Measurements from ENCODE around the gene SMYD3. TPM values are rescaled to one million over a fixed set of nuclear protein-coding genes. Genes with fewer than 3 reads are reported as not detected.

Gene SMYD3
- total RNA-seq, 1 experiment from 2014 or later, result 25.5 TPM

DNA sequence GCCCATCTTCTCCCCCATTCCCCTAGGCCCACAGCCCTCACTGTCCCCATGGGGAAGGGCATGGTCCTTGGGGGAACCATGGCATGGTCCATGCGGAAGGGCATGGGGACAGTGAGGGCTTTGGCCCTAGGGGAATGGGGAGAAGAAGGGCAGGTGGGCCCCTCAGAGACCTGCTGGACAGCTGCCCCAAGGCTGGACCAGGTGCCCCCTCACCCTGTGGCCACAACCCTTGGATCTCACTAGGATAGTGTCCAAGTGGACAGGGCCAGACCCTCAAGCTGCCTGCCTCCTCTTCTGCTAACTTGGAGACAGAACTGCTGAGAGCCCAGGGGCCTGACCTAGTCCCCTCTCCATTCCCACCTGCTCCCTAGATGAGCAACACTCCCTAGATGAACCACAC, 12.4 kb upstream of the SMYD3 start:
- Histone ChIP-seq H3K4me2 (ENCODE audit: insufficient read depth, insufficient read length, low read length) (no peak overlapping the region), H3K9ac (ENCODE audit: extremely low read depth, insufficient read length, low read length) (no peak overlapping the region), H3K23me2 (ENCODE audit: insufficient read length, low read depth, low read length, poor library complexity, severe bottlenecking) (no peaks in the 10 kb centered on the region), H3K9me3 (ENCODE audit: control insufficient read depth, low read depth, low read length) (peaks cover 5% of the 10 kb centered on the region), H2BK20ac (ENCODE audit: low read depth, low read length, poor library complexity, severe bottlenecking) (no peak overlapping the region), H3K27me3 (ENCODE audit: insufficient read depth, low read length) (no peaks in the 10 kb centered on the region), H3K4ac (ENCODE audit: low read depth, low read length) (no peak overlapping the region), H3K18ac (ENCODE audit: insufficient read length, low read depth, low read length) (no peak overlapping the region), H4K20me1 (ENCODE audit: control insufficient read depth, insufficient read depth, insufficient read length) (no peaks in the 10 kb centered on the region), H3K4me1 (ENCODE audit: insufficient read depth, low read length) (no peaks in the 10 kb centered on the region), H2BK12ac (ENCODE audit: insufficient read length, low read depth, low read length) (no peak overlapping the region), H3T11ph (ENCODE audit: low read length) (no peak overlapping the region), H4K8ac (replicated peaks; ENCODE audit: insufficient read length, low read depth, low read length) (no peak overlapping the region), H3K79me1 (ENCODE audit: insufficient read depth, low read depth, low read length, poor library complexity, severe bottlenecking) (no peaks in the 10 kb centered on the region), H3K27ac (ENCODE audit: insufficient read length, low read depth, low read length) (no peak overlapping the region), H3K79me2 (ENCODE audit: insufficient read depth, low read length) (no peaks in the 10 kb centered on the region), H2AFZ (ENCODE audit: low read length) (no peak overlapping the region), H3K56ac (ENCODE audit: insufficient read length, low read depth, low read length) (no peak overlapping the region), H3K23ac (ENCODE audit: insufficient read length, low read depth, low read length) (no peak overlapping the region), H2BK15ac (ENCODE audit: low read depth, low read length) (no peak overlapping the region), H4K91ac (ENCODE audit: insufficient read length, low read depth, low read length) (no peak overlapping the region), H2BK120ac (ENCODE audit: low read depth, low read length, poor library complexity, severe bottlenecking) (no peak overlapping the region), H2BK5ac (ENCODE audit: insufficient read length, low read length) (no peak overlapping the region), H3K14ac (ENCODE audit: insufficient read depth, low read length) (no peak overlapping the region), H2AK5ac (ENCODE audit: insufficient read length, low read length) (no peak overlapping the region), H4K5ac (ENCODE audit: insufficient read length, low read depth, low read length) (no peak overlapping the region)
- H3K27me3 Mint-ChIP-seq (ENCODE audit: low read depth), result peaks cover 8% of the 10 kb centered on the region
- H3K36me3 Mint-ChIP-seq (ENCODE audit: insufficient read depth in 1 of 3, low read depth in 3 of 3), result peaks cover 3 to 17% (median 7%) of the 10 kb centered on the region in 3 experiments; a peak in 4 of 7 replicates
- H3K4me3 Mint-ChIP-seq, result no peak overlapping the region
- no CpG with 5 or more reads among the region's 1 CpG for WGBS (ENCODE audit: extremely low coverage, insufficient read length, low lambda C conversion rate)
- no peak for DNase-seq
- H3K27ac Mint-ChIP-seq, result no peak overlapping the region
- no peaks in the 10 kb centered on the region for H3K4me1 Mint-ChIP-seq
- TF ChIP-seq, protein P1, sequence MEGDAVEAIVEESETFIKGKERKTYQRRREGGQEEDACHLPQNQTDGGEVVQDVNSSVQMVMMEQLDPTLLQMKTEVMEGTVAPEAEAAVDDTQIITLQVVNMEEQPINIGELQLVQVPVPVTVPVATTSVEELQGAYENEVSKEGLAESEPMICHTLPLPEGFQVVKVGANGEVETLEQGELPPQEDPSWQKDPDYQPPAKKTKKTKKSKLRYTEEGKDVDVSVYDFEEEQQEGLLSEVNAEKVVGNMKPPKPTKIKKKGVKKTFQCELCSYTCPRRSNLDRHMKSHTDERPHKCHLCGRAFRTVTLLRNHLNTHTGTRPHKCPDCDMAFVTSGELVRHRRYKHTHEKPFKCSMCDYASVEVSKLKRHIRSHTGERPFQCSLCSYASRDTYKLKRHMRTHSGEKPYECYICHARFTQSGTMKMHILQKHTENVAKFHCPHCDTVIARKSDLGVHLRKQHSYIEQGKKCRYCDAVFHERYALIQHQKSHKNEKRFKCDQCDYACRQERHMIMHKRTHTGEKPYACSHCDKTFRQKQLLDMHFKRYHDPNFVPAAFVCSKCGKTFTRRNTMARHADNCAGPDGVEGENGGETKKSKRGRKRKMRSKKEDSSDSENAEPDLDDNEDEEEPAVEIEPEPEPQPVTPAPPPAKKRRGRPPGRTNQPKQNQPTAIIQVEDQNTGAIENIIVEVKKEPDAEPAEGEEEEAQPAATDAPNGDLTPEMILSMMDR (conservative IDR thresholded peaks at IDR 0.05), result no peak
- H3K9me3 Mint-ChIP-seq, result peaks cover 52 to 56% of the 10 kb centered on the region in 2 experiments

Measured in H9 (cell line).